ENCODE results near the gene ABCB8.
A peak's percentile ranks its signal among the peaks of the same experiment; 100 is the strongest.

Gene ABCB8

GRCh38 chr7:151046603-151047573 lies 18.6 kb downstream of the ABCB8 start (continued):
- no peak for TF ChIP-seq PRDM1 (tag by site-specific recombination; IDR thresholded peaks at IDR 0.05)
- TF ChIP-seq ZNF701 (tag by site-specific recombination; IDR thresholded peaks at IDR 0.05), result no peak
- TF ChIP-seq ZBTB20 (tag by site-specific recombination; IDR thresholded peaks at IDR 0.05), result peak; percentile 41; the same call in 1 of the 2 replicates
- no peak for TF ChIP-seq RBAK (tag by site-specific recombination; IDR thresholded peaks at IDR 0.05)
- TF ChIP-seq ZBTB17 (tag by site-specific recombination; IDR thresholded peaks at IDR 0.05), result peak; percentile 75
- peak; percentile 55 for TF ChIP-seq ZFHX2 (tag by site-specific recombination; conservative IDR thresholded peaks at IDR 0.05)
- TF ChIP-seq ZNF692 (tag by site-specific recombination; IDR thresholded peaks at IDR 0.05), result peak; percentile 72

- Histone ChIP-seq H3K4me3 (ENCODE audit: low read depth, low read length) (no peak within 1 kb of the TSS), H3K4me1 (ENCODE audit: control insufficient read depth, insufficient read depth, low read length) (no peaks in the 10 kb centered on the region), H3K27ac (ENCODE audit: extremely low read depth, low read depth, low read length) (no peak within 1 kb of the TSS), H3K9me3 (ENCODE audit: control insufficient read depth, insufficient read depth, low read depth, low read length) (no peaks in the 10 kb centered on the region), H3K36me3 (ENCODE audit: control insufficient read depth in 2 of 2, insufficient read depth in 1 of 2, low read length in 2 of 2) (peaks cover 0 to 30% of the 10 kb centered on the region in 2 experiments; a peak in 1 of 3 replicates)
- TF ChIP-seq ZNF621 (tag by site-specific recombination; IDR thresholded peaks at IDR 0.05), result no peak
- TF ChIP-seq ZNF600 (tag by site-specific recombination; IDR thresholded peaks at IDR 0.05), result peak; percentile 57
- peak; percentile 89 for TF ChIP-seq GLIS1 (tag by site-specific recombination; IDR thresholded peaks at IDR 0.05)
- TF ChIP-seq ZNF560 (tag by site-specific recombination; IDR thresholded peaks at IDR 0.05; ENCODE audit: borderline replicate concordance), result no peak
- no peak for TF ChIP-seq ZFP3 (tag by site-specific recombination; IDR thresholded peaks at IDR 0.05; ENCODE audit: low read depth)
- TF ChIP-seq ZNF280D (tag by site-specific recombination; IDR thresholded peaks at IDR 0.05), result no peak
- no peak for TF ChIP-seq ZNF792 (tag by site-specific recombination; IDR thresholded peaks at IDR 0.05)
- peak; percentile 45; the same call in 1 of the 2 replicates for TF ChIP-seq GLIS2 (tag by site-specific recombination; IDR thresholded peaks at IDR 0.05)
- TF ChIP-seq ZNF548 (tag by site-specific recombination; IDR thresholded peaks at IDR 0.05), result no peak
- CTCF ChIA-PET, result no interaction called here
- POLR2A ChIA-PET, result interaction anchor here (0.6 to 1.3 kb wide), 3 partner anchors 9 to 60 kb away, joined by 3 to 7 read pairs (median 4); partner anchors contain the start of gene ABCB8
Measured at GRCh38 chr7:151047976-151048815, 19.9 kb downstream of the ABCB8 start, which contains the start of gene ASIC3. Gene ASIC3, plus strand, starts transcription at chr7:151048531. Its CDS starts 355 bp downstream, at chr7:151048886.

GRCh38 chr7:151048911-151049463 lies 20.7 kb downstream of the ABCB8 start:
- ChIA-PET POLR2A (no interaction called here), CTCF (interaction anchor here (0.6 kb wide), 1 partner anchor 15 kb away, joined by 3 read pairs; no protein-coding TSS in a partner anchor)
- Histone ChIP-seq H3K36me3 (ENCODE audit: control insufficient read depth in 2 of 2, insufficient read depth in 1 of 2, low read length in 2 of 2) (peaks cover 0 to 36% of the 10 kb centered on the region in 2 experiments; a peak in 1 of 3 replicates), H3K4me3 (ENCODE audit: low read depth, low read length) (no peak overlapping the region), H3K27ac (ENCODE audit: extremely low read depth, low read depth, low read length) (no peak overlapping the region), H3K4me1 (ENCODE audit: control insufficient read depth, insufficient read depth, low read length) (no peaks in the 10 kb centered on the region), H3K9me3 (ENCODE audit: control insufficient read depth, insufficient read depth, low read depth, low read length) (no peaks in the 10 kb centered on the region)
- TF ChIP-seq ZNF169 (tag by site-specific recombination; IDR thresholded peaks at IDR 0.05) (no peak), ZNF239 (tag by site-specific recombination; IDR thresholded peaks at IDR 0.05) (no peak), ZNF341 (tag by site-specific recombination; IDR thresholded peaks at IDR 0.05; ENCODE audit: low read depth) (no peak), ZNF561 (tag by site-specific recombination; IDR thresholded peaks at IDR 0.05; ENCODE audit: borderline replicate concordance) (no peak), ZNF654 (tag by site-specific recombination; IDR thresholded peaks at IDR 0.05; ENCODE audit: low read depth) (no peak), ZNF223 (tag by site-specific recombination; IDR thresholded peaks at IDR 0.05) (no peak), ZNF571 (tag by site-specific recombination; IDR thresholded peaks at IDR 0.05) (no peak), ZNF645 (tag by site-specific recombination; IDR thresholded peaks at IDR 0.05) (no peak)

All from HEK293 (cell line).